ENCODE results near the gene PDXDC1.
"Not testable (repeated sequence)": the region's sequence is repeated elsewhere in the genome, so short reads cannot be mapped to it uniquely, and the experiment has no call there.

The PDXDC1 gene

GRCh38 chr16:14975418-14976194, 780 bp downstream of the PDXDC1 start:
- not testable (repeated sequence) for H3K9me2 ChIP-seq (replicated peaks; ENCODE audit: insufficient read depth, low read length); H3F3A ChIP-seq (ENCODE audit: insufficient read depth); H3K27ac ChIP-seq (ENCODE audit: low read depth, low read length); H4K20me1 ChIP-seq (ENCODE audit: low read depth, low read length); H3K9me3 ChIP-seq (ENCODE audit: insufficient read depth, low read length); H3K36me3 ChIP-seq (ENCODE audit: low read length); H3K27me3 ChIP-seq (ENCODE audit: low read length)
- peak overlapping the region; percentile 62 for H3K9ac ChIP-seq (ENCODE audit: low read length)
- H3K79me2 ChIP-seq (ENCODE audit: insufficient read depth, low read length): peaks cover 52% of the 10 kb centered on the region
- peak overlapping the region; percentile 34 for H2AFZ ChIP-seq (ENCODE audit: low read depth, low read length, severe bottlenecking)
- H3K4me2 ChIP-seq (ENCODE audit: low read depth, low read length, poor library complexity, severe bottlenecking): peak overlapping the region; percentile 63
- H3K4me3 ChIP-seq (ENCODE audit: insufficient read depth, low read length, poor library complexity, severe bottlenecking): peak overlapping the region; percentile 54

GRCh38 chr16:14976971-14977736, 2.3 kb downstream of the PDXDC1 start:
- H3K79me2 ChIP-seq (ENCODE audit: insufficient read depth, low read length): peaks cover 60% of the 10 kb centered on the region

GRCh38 chr16:14978281-14978680, 3.5 kb downstream of the PDXDC1 start:
- H3K4me2 ChIP-seq (ENCODE audit: low read depth, low read length, poor library complexity, severe bottlenecking); H2AFZ ChIP-seq (ENCODE audit: low read depth, low read length, severe bottlenecking); H3K9ac ChIP-seq (ENCODE audit: low read length); H3K36me3 ChIP-seq (ENCODE audit: low read length); H3K4me3 ChIP-seq (ENCODE audit: insufficient read depth, low read length, poor library complexity, severe bottlenecking); H3F3A ChIP-seq (ENCODE audit: insufficient read depth); H4K20me1 ChIP-seq (ENCODE audit: low read depth, low read length); H3K9me2 ChIP-seq (replicated peaks; ENCODE audit: insufficient read depth, low read length); H3K27me3 ChIP-seq (ENCODE audit: low read length); H3K9me3 ChIP-seq (ENCODE audit: insufficient read depth, low read length); H3K27ac ChIP-seq (ENCODE audit: low read depth, low read length): not testable (repeated sequence)
- peaks cover 70% of the 10 kb centered on the region for H3K79me2 ChIP-seq (ENCODE audit: insufficient read depth, low read length)

More at GRCh38 chr16:14976971-14977736, 2.3 kb downstream of the PDXDC1 start:
- not testable (repeated sequence) for H3K36me3 ChIP-seq (ENCODE audit: low read length); H3K4me3 ChIP-seq (ENCODE audit: insufficient read depth, low read length, poor library complexity, severe bottlenecking); H3K27ac ChIP-seq (ENCODE audit: low read depth, low read length); H2AFZ ChIP-seq (ENCODE audit: low read depth, low read length, severe bottlenecking); H3K9me2 ChIP-seq (replicated peaks; ENCODE audit: insufficient read depth, low read length); H4K20me1 ChIP-seq (ENCODE audit: low read depth, low read length); H3F3A ChIP-seq (ENCODE audit: insufficient read depth); H3K27me3 ChIP-seq (ENCODE audit: low read length); H3K9ac ChIP-seq (ENCODE audit: low read length); H3K9me3 ChIP-seq (ENCODE audit: insufficient read depth, low read length)
- peak overlapping the region; percentile 63 for H3K4me2 ChIP-seq (ENCODE audit: low read depth, low read length, poor library complexity, severe bottlenecking)

- H4K20me1 ChIP-seq (ENCODE audit: low read depth, low read length); H3K9ac ChIP-seq (ENCODE audit: low read length); H2AFZ ChIP-seq (ENCODE audit: low read depth, low read length, severe bottlenecking); H3K4me3 ChIP-seq (ENCODE audit: insufficient read depth, low read length, poor library complexity, severe bottlenecking); H3K4me2 ChIP-seq (ENCODE audit: low read depth, low read length, poor library complexity, severe bottlenecking); H3K27ac ChIP-seq (ENCODE audit: low read depth, low read length); H3K9me2 ChIP-seq (replicated peaks; ENCODE audit: insufficient read depth, low read length); H3K9me3 ChIP-seq (ENCODE audit: insufficient read depth, low read length); H3K36me3 ChIP-seq (ENCODE audit: low read length); H3K27me3 ChIP-seq (ENCODE audit: low read length); H3F3A ChIP-seq (ENCODE audit: insufficient read depth): not testable (repeated sequence)
- peaks cover 75% of the 10 kb centered on the region for H3K79me2 ChIP-seq (ENCODE audit: insufficient read depth, low read length)
These were observed 4.1 kb downstream of the PDXDC1 start for GRCh38 chr16:14978908-14979307.

GRCh38 chr16:14981234-14981633, 6.4 kb downstream of the PDXDC1 start:
- not testable (repeated sequence) for H3K27ac ChIP-seq (ENCODE audit: low read depth, low read length); H3F3A ChIP-seq (ENCODE audit: insufficient read depth); H3K4me2 ChIP-seq (ENCODE audit: low read depth, low read length, poor library complexity, severe bottlenecking); H3K9me3 ChIP-seq (ENCODE audit: insufficient read depth, low read length); H3K27me3 ChIP-seq (ENCODE audit: low read length); H3K36me3 ChIP-seq (ENCODE audit: low read length); H4K20me1 ChIP-seq (ENCODE audit: low read depth, low read length); H3K4me3 ChIP-seq (ENCODE audit: insufficient read depth, low read length, poor library complexity, severe bottlenecking); H2AFZ ChIP-seq (ENCODE audit: low read depth, low read length, severe bottlenecking); H3K9me2 ChIP-seq (replicated peaks; ENCODE audit: insufficient read depth, low read length); H3K9ac ChIP-seq (ENCODE audit: low read length)
- peaks cover 80% of the 10 kb centered on the region for H3K79me2 ChIP-seq (ENCODE audit: insufficient read depth, low read length)

- H3K4me2 ChIP-seq (ENCODE audit: low read depth, low read length, poor library complexity, severe bottlenecking); H3K36me3 ChIP-seq (ENCODE audit: low read length); H4K20me1 ChIP-seq (ENCODE audit: low read depth, low read length); H3K27me3 ChIP-seq (ENCODE audit: low read length); H3K27ac ChIP-seq (ENCODE audit: low read depth, low read length); H3K9ac ChIP-seq (ENCODE audit: low read length); H3K9me2 ChIP-seq (replicated peaks; ENCODE audit: insufficient read depth, low read length); H3K9me3 ChIP-seq (ENCODE audit: insufficient read depth, low read length); H3F3A ChIP-seq (ENCODE audit: insufficient read depth); H2AFZ ChIP-seq (ENCODE audit: low read depth, low read length, severe bottlenecking); H3K4me3 ChIP-seq (ENCODE audit: insufficient read depth, low read length, poor library complexity, severe bottlenecking): not testable (repeated sequence)
- H3K79me2 ChIP-seq (ENCODE audit: insufficient read depth, low read length): peaks cover 79% of the 10 kb centered on the region
These were observed 7.7 kb downstream of the PDXDC1 start for GRCh38 chr16:14982521-14982920.

- H4K20me1 ChIP-seq (ENCODE audit: low read depth, low read length); H3K4me3 ChIP-seq (ENCODE audit: insufficient read depth, low read length, poor library complexity, severe bottlenecking); H3K9ac ChIP-seq (ENCODE audit: low read length); H2AFZ ChIP-seq (ENCODE audit: low read depth, low read length, severe bottlenecking); H3K9me2 ChIP-seq (replicated peaks; ENCODE audit: insufficient read depth, low read length); H3K36me3 ChIP-seq (ENCODE audit: low read length); H3F3A ChIP-seq (ENCODE audit: insufficient read depth); H3K27ac ChIP-seq (ENCODE audit: low read depth, low read length); H3K9me3 ChIP-seq (ENCODE audit: insufficient read depth, low read length); H3K4me2 ChIP-seq (ENCODE audit: low read depth, low read length, poor library complexity, severe bottlenecking); H3K27me3 ChIP-seq (ENCODE audit: low read length): not testable (repeated sequence)
- H3K79me2 ChIP-seq (ENCODE audit: insufficient read depth, low read length): peaks cover 74% of the 10 kb centered on the region
These were observed 13.3 kb downstream of the PDXDC1 start for GRCh38 chr16:14988092-14988491.

- H3K79me2 ChIP-seq (ENCODE audit: insufficient read depth, low read length): peaks cover 73% of the 10 kb centered on the region
- not testable (repeated sequence) for H3K27ac ChIP-seq (ENCODE audit: low read depth, low read length); H3K36me3 ChIP-seq (ENCODE audit: low read length); H3F3A ChIP-seq (ENCODE audit: insufficient read depth); H3K4me2 ChIP-seq (ENCODE audit: low read depth, low read length, poor library complexity, severe bottlenecking); H4K20me1 ChIP-seq (ENCODE audit: low read depth, low read length); H3K9me3 ChIP-seq (ENCODE audit: insufficient read depth, low read length); H3K9me2 ChIP-seq (replicated peaks; ENCODE audit: insufficient read depth, low read length); H2AFZ ChIP-seq (ENCODE audit: low read depth, low read length, severe bottlenecking); H3K27me3 ChIP-seq (ENCODE audit: low read length); H3K9ac ChIP-seq (ENCODE audit: low read length); H3K4me3 ChIP-seq (ENCODE audit: insufficient read depth, low read length, poor library complexity, severe bottlenecking)
These were observed 13.9 kb downstream of the PDXDC1 start for GRCh38 chr16:14988661-14989191.
